Measurements from ENCODE around the gene GRK2.
A peak's percentile ranks its signal among the peaks of the same experiment; 100 is the strongest.

Gene GRK2

DNA sequence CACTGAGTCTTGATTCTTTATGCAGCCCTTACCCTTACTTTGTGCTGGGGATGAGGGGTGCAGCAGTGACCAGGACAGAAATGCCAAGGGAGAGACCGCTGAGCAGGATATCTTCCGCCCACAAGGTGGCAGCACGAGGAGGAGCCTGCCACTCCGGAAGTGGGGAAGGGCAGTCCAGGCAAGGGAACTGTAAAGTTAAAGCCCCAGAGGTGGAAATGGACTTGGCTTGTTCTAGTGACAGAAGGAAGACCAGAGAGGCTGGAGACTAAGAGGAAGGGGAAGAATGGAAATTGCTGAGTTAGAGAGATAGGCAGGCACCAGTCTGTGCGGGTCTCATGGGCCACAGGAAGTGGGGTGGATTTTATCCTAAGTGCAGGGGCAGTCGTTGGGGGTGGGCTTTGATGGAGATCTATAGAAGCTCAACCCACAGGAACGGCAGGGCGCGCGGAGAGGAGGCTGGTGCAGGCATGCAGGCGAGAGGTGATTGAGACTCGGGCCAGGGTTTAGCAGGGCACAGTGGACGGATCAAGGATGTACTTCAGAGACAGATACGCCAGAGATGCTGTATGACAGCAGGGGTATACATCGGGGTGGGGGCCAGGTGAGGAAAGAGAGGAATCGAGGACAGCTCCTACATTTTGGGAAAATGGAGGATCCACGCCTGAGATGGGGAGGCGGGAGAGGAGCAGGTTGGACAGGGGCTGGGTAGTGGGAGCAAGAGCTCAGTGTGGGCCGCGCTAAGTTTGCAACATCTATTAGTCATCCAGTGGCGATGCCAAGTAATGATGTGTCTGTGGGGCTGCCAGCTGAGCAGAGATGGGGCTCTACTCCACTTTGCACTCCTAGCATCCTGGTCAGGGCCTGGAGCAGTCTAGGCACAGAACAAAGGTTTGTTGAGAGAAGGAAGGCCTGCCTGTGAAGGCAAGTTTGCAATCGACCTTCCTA is 3.3 kb upstream of the GRK2 start:
- H3K27ac ChIP-seq = 0 out of 2 replicates have a peak overlapping the region, but pooled peaks have one; percentile 31
- TF ChIP-seq ZFX (IDR thresholded peaks at IDR 0.05; ENCODE audit: borderline replicate concordance) = no peak
- TF ChIP-seq, protein P1, sequence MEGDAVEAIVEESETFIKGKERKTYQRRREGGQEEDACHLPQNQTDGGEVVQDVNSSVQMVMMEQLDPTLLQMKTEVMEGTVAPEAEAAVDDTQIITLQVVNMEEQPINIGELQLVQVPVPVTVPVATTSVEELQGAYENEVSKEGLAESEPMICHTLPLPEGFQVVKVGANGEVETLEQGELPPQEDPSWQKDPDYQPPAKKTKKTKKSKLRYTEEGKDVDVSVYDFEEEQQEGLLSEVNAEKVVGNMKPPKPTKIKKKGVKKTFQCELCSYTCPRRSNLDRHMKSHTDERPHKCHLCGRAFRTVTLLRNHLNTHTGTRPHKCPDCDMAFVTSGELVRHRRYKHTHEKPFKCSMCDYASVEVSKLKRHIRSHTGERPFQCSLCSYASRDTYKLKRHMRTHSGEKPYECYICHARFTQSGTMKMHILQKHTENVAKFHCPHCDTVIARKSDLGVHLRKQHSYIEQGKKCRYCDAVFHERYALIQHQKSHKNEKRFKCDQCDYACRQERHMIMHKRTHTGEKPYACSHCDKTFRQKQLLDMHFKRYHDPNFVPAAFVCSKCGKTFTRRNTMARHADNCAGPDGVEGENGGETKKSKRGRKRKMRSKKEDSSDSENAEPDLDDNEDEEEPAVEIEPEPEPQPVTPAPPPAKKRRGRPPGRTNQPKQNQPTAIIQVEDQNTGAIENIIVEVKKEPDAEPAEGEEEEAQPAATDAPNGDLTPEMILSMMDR (IDR thresholded peaks at IDR 0.05) = peak; percentile 95

DNA sequence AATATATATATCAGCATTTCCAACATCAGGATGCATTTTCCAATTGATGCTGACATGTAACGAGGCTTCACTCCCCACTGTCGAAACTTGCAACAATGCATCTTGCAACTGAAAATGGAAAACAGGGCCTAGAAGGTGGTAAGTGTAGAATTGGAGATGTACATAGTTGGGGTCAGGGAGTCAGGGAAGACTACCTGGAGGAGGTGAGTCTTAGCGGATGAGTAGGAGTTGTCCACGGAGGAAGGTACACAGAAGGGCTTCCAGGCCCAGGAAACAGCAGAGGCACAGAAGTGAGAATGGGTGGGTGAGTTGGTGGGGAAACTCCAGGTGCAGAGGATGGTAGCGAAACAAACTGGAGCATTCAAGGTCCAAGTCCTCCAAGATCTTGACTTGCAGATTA is 2.0 kb upstream of the GRK2 start:
- no peak overlapping the region for H3K27ac ChIP-seq

DNA sequence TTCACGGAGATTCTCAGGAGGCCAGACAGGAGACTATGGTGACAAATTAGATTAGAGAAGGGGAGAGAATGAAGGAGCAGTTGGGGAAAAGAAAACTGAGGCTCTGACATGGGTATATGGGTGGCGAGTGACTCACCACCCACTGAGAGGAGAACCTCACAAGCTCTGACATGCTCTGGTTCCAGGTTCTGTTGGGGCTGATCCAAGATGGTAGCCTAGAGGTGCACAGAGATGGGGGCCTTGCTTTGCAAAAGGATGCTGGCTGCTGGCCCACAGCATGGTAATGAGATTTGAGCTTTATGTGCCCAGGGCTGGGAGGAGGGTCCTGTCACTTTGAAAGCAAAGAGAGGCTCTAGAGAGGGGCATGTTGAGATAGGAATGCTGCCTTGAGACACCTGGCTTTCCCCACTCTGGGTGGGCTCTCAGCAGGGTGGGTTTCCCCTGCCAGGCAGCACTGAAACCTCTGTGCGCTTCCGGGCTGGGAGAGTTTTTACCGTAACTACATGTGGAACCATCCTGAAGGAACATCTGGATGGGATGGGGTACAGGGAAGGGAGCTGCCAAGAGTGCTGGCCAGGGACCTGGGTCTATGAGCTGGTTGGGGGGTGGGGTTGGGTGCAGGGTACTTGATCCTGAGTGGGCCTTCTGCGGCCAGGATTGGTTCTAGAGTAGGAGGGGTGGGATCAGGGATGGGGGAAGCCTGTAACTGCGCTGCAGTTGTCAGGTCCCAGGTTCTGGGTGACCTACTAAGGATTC is 1.2 kb upstream of the GRK2 start:
- H3K27ac ChIP-seq = no peak overlapping the region
- TF ChIP-seq, protein P1 (IDR thresholded peaks at IDR 0.05) = no peak
- no peak for TF ChIP-seq ZFX (IDR thresholded peaks at IDR 0.05; ENCODE audit: borderline replicate concordance)

More for the DNA sequence above, 2.0 kb upstream of the GRK2 start:
- TF ChIP-seq, protein P1 (IDR thresholded peaks at IDR 0.05) = no peak
- no peak for TF ChIP-seq ZFX (IDR thresholded peaks at IDR 0.05; ENCODE audit: borderline replicate concordance)

DNA sequence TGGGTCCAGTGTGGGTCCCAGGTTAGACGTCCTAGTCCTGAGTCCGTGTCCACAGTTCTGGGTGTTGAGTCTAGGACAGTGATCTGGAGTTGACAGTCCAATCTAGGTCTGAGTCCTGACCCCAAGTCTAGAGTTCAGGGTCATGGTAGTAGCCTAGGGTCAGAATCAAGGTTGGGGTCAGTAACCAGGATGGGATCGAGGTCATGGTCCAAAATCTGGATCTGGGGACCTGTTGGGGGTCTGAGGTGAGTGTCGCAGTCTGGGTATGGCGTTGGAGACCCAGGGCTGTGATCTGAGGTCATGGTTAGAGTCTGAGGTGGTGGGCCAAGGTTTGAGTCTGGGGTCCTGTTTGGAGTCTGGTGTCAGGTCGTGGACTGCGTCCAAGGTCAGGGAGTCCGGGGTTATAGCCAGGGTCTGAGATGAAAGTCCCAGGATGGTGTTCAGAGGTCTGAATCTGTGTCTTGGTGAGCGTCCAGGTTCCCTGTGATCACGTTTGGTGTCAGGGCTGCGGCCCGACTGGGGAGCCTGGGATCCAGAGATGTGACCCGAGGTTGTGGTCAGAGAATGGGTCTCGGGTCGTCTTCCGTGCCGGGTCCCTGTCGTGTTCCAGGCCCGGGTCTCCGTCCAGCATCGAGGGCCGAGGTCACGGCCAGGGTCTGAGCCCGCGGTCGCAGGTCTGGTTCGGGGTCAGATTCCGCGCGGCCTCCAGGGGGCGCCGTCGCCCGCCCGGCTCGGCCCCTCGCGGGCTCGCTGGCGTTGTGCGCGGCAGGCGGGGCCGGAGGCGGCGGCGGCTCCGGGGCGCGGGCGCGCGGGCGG is 432 bp upstream of the GRK2 start:
- H3K27ac ChIP-seq = peak overlapping the region; percentile 93; the same call in 1 of the 2 replicates
- TF ChIP-seq, protein P1 (IDR thresholded peaks at IDR 0.05) = peak; percentile 89
- no peak for TF ChIP-seq ZFX (IDR thresholded peaks at IDR 0.05; ENCODE audit: borderline replicate concordance)

DNA sequence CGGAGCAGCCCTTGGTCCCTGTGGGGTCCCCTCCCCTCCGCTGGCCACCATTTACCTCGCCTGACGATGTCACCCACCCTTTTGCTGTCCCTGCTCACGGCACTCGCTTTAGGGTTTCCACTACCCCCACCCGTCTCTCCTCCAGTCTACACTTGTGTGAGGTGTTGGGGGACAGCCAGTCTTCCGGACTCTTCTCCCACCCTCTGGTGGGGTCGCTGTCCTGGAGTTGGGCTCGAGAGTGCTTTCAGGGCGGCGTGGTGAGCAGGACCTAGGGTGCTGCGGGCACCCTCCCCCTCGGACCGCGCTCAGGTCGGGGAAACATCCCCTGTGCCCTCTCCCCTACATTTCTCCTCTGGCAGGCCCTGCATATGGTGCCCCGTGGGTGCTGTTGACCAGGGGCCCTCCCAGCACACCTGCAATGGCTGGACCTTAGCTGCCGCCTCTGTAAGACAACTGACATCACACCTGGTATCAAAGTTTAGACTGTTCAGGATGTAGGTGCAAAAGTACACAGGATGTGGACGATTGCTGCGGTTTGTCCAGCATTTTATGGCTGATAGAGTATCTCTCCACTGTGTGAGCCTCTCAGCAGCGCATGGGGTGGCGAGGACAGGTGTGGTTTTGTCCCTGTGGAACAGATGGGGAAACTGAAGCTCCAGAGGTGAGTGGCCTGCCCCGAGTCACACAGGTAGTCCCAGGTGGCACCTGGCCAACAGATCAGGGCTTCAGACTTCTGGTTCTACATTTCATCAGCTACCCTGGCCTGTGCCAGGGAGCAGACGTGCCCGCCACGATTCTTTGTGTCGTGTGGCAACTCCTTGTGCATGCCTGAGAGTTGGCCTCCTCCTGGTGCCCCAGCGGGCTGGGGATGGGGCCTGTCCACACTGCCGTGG is 1.2 kb downstream of the GRK2 start:
- H3K27ac ChIP-seq = peak overlapping the region; percentile 93
- TF ChIP-seq, protein P1 (IDR thresholded peaks at IDR 0.05) = no peak
- no peak for TF ChIP-seq ZFX (IDR thresholded peaks at IDR 0.05; ENCODE audit: borderline replicate concordance)
